GM23338 (cell line): ENCODE measurements around the gene BEST1. TPM values are rescaled to one million over a fixed set of nuclear protein-coding genes. Genes with fewer than 3 reads are reported as not detected.

Source experiments
- ATAC-seq: fragments of 200-7000 bp; cut with Tn5 transposase; 3 replicates; pipeline ENCODE4 v1.9.1; 2020
- DNase-seq: peaks from one replicate; pipeline ENCODE4 v3.0.0-alpha.2; 2015; ENCODE audit warnings: low spot score
- H2AFZ ChIP-seq: fragments of 200-600 bp; sonication (generic); 2 replicates; pipeline ENCODE4 v1.8.0; 2016; ENCODE audit warnings: antibody characterized with exemption, mild to moderate bottlenecking, moderate library complexity
- H3F3A ChIP-seq: fragments of 200-600 bp; sonication (generic); replicated peaks from 2 replicates; pipeline ENCODE4 v1.8.0; 2017; ENCODE audit warnings: antibody characterized with exemption, mixed run types, low read depth
- H3K27ac ChIP-seq: fragments of 200-600 bp; sonication (generic); 2 replicates; pipeline ENCODE4 v1.6.1; 2016; ENCODE audit warnings: low read depth
- H3K27me3 ChIP-seq: fragments of 200-600 bp; sonication (generic); 2 replicates; pipeline ENCODE4 v1.8.0; 2016; ENCODE audit warnings: mild to moderate bottlenecking, mixed run types, moderate library complexity; ENCODE audit not compliant: insufficient read depth
- H3K36me3 ChIP-seq: fragments of 200-600 bp; sonication (generic); 2 replicates; pipeline ENCODE4 v1.8.0; 2016; ENCODE audit warnings: mild to moderate bottlenecking; ENCODE audit not compliant: insufficient read depth
- H3K4me1 ChIP-seq: fragments of 200-600 bp; sonication (generic); 2 replicates; pipeline ENCODE4 v1.8.0; 2016; ENCODE audit warnings: mild to moderate bottlenecking, moderate library complexity; ENCODE audit not compliant: insufficient read depth
- H3K4me2 ChIP-seq: fragments of 200-600 bp; sonication (generic); 2 replicates; pipeline ENCODE4 v1.7.1; 2017; ENCODE audit warnings: mixed run types
- H3K4me3 ChIP-seq: fragments of 200-600 bp; sonication (generic); 2 replicates; pipeline ENCODE4 v1.6.1; 2016; ENCODE audit warnings: mixed run types
- H3K79me2 ChIP-seq: fragments of 200-600 bp; sonication (generic); replicated peaks from 2 replicates; pipeline ENCODE4 v1.8.0; 2017; ENCODE audit warnings: mild to moderate bottlenecking; ENCODE audit not compliant: insufficient read depth
- H3K9me2 ChIP-seq: fragments of 200-600 bp; sonication (generic); 2 replicates; pipeline ENCODE4 v1.8.0; 2017; ENCODE audit not compliant: insufficient read depth
- H4K20me1 ChIP-seq: fragments of 200-600 bp; sonication (generic); replicated peaks from 2 replicates; pipeline ENCODE4 v1.8.0; 2017; ENCODE audit warnings: mild to moderate bottlenecking; ENCODE audit not compliant: insufficient read depth
- H3K27ac Mint-ChIP-seq: 2 replicates; pipeline ENCODE4 v1.8.0; 2020; ENCODE audit warnings: inconsistent platforms, mild to moderate bottlenecking, moderate library complexity, mixed read lengths
- H3K27me3 Mint-ChIP-seq: 3 replicates; pipeline ENCODE4 v1.8.0; 2022; ENCODE audit warnings: low read depth, mild to moderate bottlenecking, moderate library complexity, mixed read lengths, inconsistent platforms; ENCODE audit not compliant: insufficient read depth, poor library complexity
- H3K36me3 Mint-ChIP-seq: 3 replicates; pipeline ENCODE4 v1.8.0; 2021; ENCODE audit warnings: low read depth, mild to moderate bottlenecking, inconsistent platforms, moderate library complexity, mixed read lengths
- H3K4me1 Mint-ChIP-seq: 3 replicates; pipeline ENCODE4 v1.8.0; 2020; ENCODE audit warnings: mild to moderate bottlenecking, inconsistent platforms, mixed read lengths
- H3K4me3 Mint-ChIP-seq: 3 replicates; pipeline ENCODE4 v1.8.0; 2021; ENCODE audit warnings: moderate library complexity, mild to moderate bottlenecking, inconsistent platforms, mixed read lengths
- H3K9me3 Mint-ChIP-seq: 3 replicates; pipeline ENCODE4 v1.8.0; 2020; ENCODE audit warnings: moderate library complexity, mild to moderate bottlenecking, inconsistent platforms, mixed read lengths
- CREB1 ChIP-seq: fragments of 250-450 bp; sonication (Bioruptor Pico); IDR thresholded peaks from 2 replicates; pipeline ENCODE4 v1.5.0; 2020; ENCODE audit warnings: low read depth, mild to moderate bottlenecking, moderate library complexity
- CTCF ChIP-seq, 2 experiments: fragments of 200-600 bp in 1 of 2; sonication (generic) in 1 of 2; conservative IDR thresholded peaks; 2 replicates each; pipeline versions ENCODE4 v1.5.1 to v1.6.1; 2016 to 2017; ENCODE audit warnings: antibody characterized with exemption in 2 of 2, low read depth in 2 of 2, mild to moderate bottlenecking in 2 of 2, moderate library complexity in 1 of 2
- NANOG ChIP-seq: IDR thresholded peaks from 2 replicates; pipeline ENCODE4 v1.6.1; 2016; ENCODE audit warnings: antibody characterized with exemption, borderline replicate concordance
- polyA plus RNA-seq: library from polyadenylated mRNA; unstranded; fragments of >200 nt; fragmentation: Nextera tagmentation; extraction: Ambion mirVana; gene quantifications from 2 replicates; pipeline ENCODE4 v1.2.1, GENCODE V29; 2016
- total RNA-seq: library from RNA; depleted of rRNA; stranded (reverse); fragments of >200 nt; shearing (Covaris generic); gene quantifications from 2 replicates; pipeline ENCODE4 v1.2.3, GENCODE V29; 2014
- TF ChIP-seq, protein P1 (sequence below): IDR thresholded peaks from one replicate; pipeline ENCODE4 v1.6.1; 2018; ENCODE audit warnings: antibody characterized with exemption; ENCODE audit not compliant: unreplicated experiment

BEST1 gene
- total and polyA plus RNA-seq, 2 experiments from 2014 or later, result 0.35 to 0.44 TPM

GRCh38 chr11:61946894-61947293 is 3.3 kb upstream of the BEST1 start:
- DNase-seq (no peak), ATAC-seq (no peak)
- no peak overlapping the region for H3K4me2 ChIP-seq
- Mint-ChIP-seq H3K27ac (no peak overlapping the region), H3K4me1 (peaks cover 12% of the 10 kb centered on the region), H3K4me3 (no peak overlapping the region), H3K36me3 (no peaks in the 10 kb centered on the region), H3K27me3 (peaks cover 6% of the 10 kb centered on the region), H3K9me3 (no peaks in the 10 kb centered on the region)
- no peaks in the 10 kb centered on the region for H3K36me3 ChIP-seq
- H3K27ac ChIP-seq, result no peak overlapping the region
- no peaks in the 10 kb centered on the region for H3K27me3 ChIP-seq
- H4K20me1 ChIP-seq, result no peaks in the 10 kb centered on the region
- H3K79me2 ChIP-seq, result no peaks in the 10 kb centered on the region
- TF ChIP-seq NANOG (no peak), CREB1 (CRISPR knock-in tag) (no peak)
- H2AFZ ChIP-seq, result no peak overlapping the region
- no peaks in the 10 kb centered on the region for H3K4me1 ChIP-seq
- H3F3A ChIP-seq, result no peaks in the 10 kb centered on the region
- no peaks in the 10 kb centered on the region for H3K9me2 ChIP-seq
- no peak overlapping the region for H3K4me3 ChIP-seq

- H3K27me3 ChIP-seq, result no peaks in the 10 kb centered on the region
- ATAC-seq (peak; percentile 93), DNase-seq (peak; percentile 93)
- H3K36me3 ChIP-seq, result no peaks in the 10 kb centered on the region
- no peaks in the 10 kb centered on the region for H4K20me1 ChIP-seq
- no peaks in the 10 kb centered on the region for H3K4me1 ChIP-seq
- peak overlapping the region; percentile 79; the same call in 1 of the 2 replicates for H2AFZ ChIP-seq
- H3K27ac Mint-ChIP-seq, result no peak overlapping the region
- no peak overlapping the region for H3K4me3 ChIP-seq
- no peak overlapping the region for H3K4me2 ChIP-seq
- peaks cover 6% of the 10 kb centered on the region for H3K27me3 Mint-ChIP-seq
- no peak overlapping the region for H3K27ac ChIP-seq
- no peaks in the 10 kb centered on the region for H3F3A ChIP-seq
- no peak overlapping the region for H3K4me3 Mint-ChIP-seq
- H3K9me3 Mint-ChIP-seq, result no peaks in the 10 kb centered on the region
- TF ChIP-seq, protein P1, sequence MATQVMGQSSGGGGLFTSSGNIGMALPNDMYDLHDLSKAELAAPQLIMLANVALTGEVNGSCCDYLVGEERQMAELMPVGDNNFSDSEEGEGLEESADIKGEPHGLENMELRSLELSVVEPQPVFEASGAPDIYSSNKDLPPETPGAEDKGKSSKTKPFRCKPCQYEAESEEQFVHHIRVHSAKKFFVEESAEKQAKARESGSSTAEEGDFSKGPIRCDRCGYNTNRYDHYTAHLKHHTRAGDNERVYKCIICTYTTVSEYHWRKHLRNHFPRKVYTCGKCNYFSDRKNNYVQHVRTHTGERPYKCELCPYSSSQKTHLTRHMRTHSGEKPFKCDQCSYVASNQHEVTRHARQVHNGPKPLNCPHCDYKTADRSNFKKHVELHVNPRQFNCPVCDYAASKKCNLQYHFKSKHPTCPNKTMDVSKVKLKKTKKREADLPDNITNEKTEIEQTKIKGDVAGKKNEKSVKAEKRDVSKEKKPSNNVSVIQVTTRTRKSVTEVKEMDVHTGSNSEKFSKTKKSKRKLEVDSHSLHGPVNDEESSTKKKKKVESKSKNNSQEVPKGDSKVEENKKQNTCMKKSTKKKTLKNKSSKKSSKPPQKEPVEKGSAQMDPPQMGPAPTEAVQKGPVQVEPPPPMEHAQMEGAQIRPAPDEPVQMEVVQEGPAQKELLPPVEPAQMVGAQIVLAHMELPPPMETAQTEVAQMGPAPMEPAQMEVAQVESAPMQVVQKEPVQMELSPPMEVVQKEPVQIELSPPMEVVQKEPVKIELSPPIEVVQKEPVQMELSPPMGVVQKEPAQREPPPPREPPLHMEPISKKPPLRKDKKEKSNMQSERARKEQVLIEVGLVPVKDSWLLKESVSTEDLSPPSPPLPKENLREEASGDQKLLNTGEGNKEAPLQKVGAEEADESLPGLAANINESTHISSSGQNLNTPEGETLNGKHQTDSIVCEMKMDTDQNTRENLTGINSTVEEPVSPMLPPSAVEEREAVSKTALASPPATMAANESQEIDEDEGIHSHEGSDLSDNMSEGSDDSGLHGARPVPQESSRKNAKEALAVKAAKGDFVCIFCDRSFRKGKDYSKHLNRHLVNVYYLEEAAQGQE, result no peak
- peak; percentile 94 to 99 for TF ChIP-seq CTCF (conservative IDR thresholded peaks at IDR 0.05; ENCODE audit: low read depth in 2 of 2)
- no peaks in the 10 kb centered on the region for H3K9me2 ChIP-seq
- H3K4me1 Mint-ChIP-seq, result peaks cover 12% of the 10 kb centered on the region
- no peaks in the 10 kb centered on the region for H3K36me3 Mint-ChIP-seq
- no peaks in the 10 kb centered on the region for H3K79me2 ChIP-seq
These were observed 2.5 kb upstream of the BEST1 start for GRCh38 chr11:61947486-61948210.
